ENCODE data around the gene SLC25A40.

SLC25A40 gene

GRCh38 chr7:87785368-87785995, 90.7 kb downstream of the SLC25A40 start:
- no peak overlapping the region for H3K4me3 ChIP-seq (ENCODE audit: low read depth, low read length)

- H3K4me3 ChIP-seq (ENCODE audit: low read depth, low read length): no peak overlapping the region
Measured at GRCh38 chr7:87784424-87784823, 91.7 kb downstream of the SLC25A40 start.

Data from iPS-11a (cell line).